ENCODE measurements around the gene AKR1C1.
"Not testable (repeated sequence)": the region's sequence is repeated elsewhere in the genome, so short reads cannot be mapped to it uniquely, and the experiment has no call there.

AKR1C1 gene

GRCh38 chr10:4962876-4963814 lies at the start of gene AKR1C1:
Gene AKR1C1 (plus strand): TSS chr10:4963415. CDS start chr10:4963445, 30 bp downstream.
- in situ Hi-C loops (cut with MboI; ENCODE audit: low sequenced_read_pairs): not testable (repeated sequence)

GRCh38 chr10:4914213-4914850 lies 48.9 kb upstream of the AKR1C1 start:
- in situ Hi-C loops (cut with MboI; ENCODE audit: low sequenced_read_pairs): no loop called here

GRCh38 chr10:4916086-4916716 lies 47.0 kb upstream of the AKR1C1 start:
- in situ Hi-C loops (cut with MboI; ENCODE audit: low sequenced_read_pairs): no loop called here

GRCh38 chr10:4918236-4918635 lies 45.0 kb upstream of the AKR1C1 start:
- in situ Hi-C loops (cut with MboI; ENCODE audit: low sequenced_read_pairs): no loop called here

GRCh38 chr10:4924482-4924881 lies 38.7 kb upstream of the AKR1C1 start:
- in situ Hi-C loops (cut with MboI; ENCODE audit: low sequenced_read_pairs): not testable (repeated sequence)

DNA sequence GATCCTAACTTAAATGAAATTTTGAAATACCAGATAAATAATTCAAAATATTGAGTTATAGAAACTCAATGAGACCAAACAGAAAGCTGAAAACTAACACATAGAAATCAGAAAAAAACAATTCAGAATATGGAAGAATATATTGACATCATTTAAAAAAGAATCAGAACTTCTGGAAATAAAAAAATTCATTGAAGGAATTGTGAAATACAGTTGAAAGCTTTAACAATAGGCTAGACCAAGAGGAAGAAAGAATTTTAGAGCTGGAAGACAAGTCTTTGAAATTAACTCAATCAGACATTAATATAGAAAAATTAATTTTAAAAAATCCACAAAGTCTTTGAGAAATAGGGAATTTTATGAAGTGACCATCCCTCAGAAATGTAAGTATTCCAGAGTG lies 36.8 kb upstream of the AKR1C1 start:
- in situ Hi-C loops (cut with MboI; ENCODE audit: low sequenced_read_pairs): no loop called here

DNA sequence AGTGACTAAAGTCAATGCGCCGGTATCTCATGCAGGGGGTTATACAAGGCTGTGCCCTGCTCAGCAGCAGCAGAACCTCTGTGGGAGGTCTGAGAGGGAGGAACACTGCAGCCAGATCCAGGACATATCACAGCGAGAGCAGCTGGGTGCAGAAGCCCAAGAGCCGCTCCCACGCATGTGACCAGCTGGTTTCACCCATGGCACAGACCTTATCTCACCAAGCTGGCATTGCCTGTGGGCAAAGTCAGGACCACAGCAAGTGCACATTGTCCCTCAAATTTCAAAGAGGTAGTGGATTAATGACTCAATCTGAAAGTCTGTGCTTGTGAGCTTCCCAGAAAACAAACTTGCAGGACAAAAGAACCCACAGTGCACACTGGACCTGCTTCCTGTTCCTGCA lies 31.6 kb upstream of the AKR1C1 start:
- in situ Hi-C loops (cut with MboI; ENCODE audit: low sequenced_read_pairs): no loop called here

GRCh38 chr10:4934391-4934987 lies 28.7 kb upstream of the AKR1C1 start:
- in situ Hi-C loops (cut with MboI; ENCODE audit: low sequenced_read_pairs): no loop called here

GRCh38 chr10:4937346-4937745 lies 25.9 kb upstream of the AKR1C1 start:
- in situ Hi-C loops (cut with MboI; ENCODE audit: low sequenced_read_pairs): no loop called here

GRCh38 chr10:4939224-4940072 lies 23.8 kb upstream of the AKR1C1 start:
- in situ Hi-C loops (cut with MboI; ENCODE audit: low sequenced_read_pairs): no loop called here

- in situ Hi-C loops (cut with MboI; ENCODE audit: low sequenced_read_pairs): not testable (repeated sequence)
These were observed 23.2 kb upstream of the AKR1C1 start for GRCh38 chr10:4940073-4940428.

- in situ Hi-C loops (cut with MboI; ENCODE audit: low sequenced_read_pairs): not testable (repeated sequence)
These were observed 22.3 kb upstream of the AKR1C1 start for GRCh38 chr10:4940909-4941308.

- in situ Hi-C loops (cut with MboI; ENCODE audit: low sequenced_read_pairs): no loop called here
These were observed 21.5 kb upstream of the AKR1C1 start for GRCh38 chr10:4941540-4942330.

DNA sequence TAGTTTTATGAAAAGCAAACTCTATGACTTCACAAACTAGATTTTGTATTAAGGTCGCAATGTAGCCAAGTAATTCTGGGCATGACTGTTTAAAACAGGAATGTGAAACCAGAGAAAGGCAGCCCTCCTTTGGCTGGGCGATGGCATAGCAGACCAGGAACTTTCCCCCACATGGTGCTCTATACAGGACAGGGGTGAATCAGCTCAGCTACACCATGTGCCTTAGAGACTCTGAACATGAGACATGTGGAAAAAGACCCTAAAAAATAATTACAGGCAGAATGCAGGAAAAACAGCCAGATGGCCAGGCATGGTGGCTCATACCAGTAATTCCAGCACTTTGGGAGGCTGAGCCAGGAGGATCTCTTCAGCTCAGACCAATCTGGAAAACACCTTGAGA lies 20.3 kb upstream of the AKR1C1 start:
- in situ Hi-C loops (cut with MboI; ENCODE audit: low sequenced_read_pairs): not testable (repeated sequence)

GRCh38 chr10:4943416-4943815 lies 19.8 kb upstream of the AKR1C1 start:
- in situ Hi-C loops (cut with MboI; ENCODE audit: low sequenced_read_pairs): not testable (repeated sequence)

DNA sequence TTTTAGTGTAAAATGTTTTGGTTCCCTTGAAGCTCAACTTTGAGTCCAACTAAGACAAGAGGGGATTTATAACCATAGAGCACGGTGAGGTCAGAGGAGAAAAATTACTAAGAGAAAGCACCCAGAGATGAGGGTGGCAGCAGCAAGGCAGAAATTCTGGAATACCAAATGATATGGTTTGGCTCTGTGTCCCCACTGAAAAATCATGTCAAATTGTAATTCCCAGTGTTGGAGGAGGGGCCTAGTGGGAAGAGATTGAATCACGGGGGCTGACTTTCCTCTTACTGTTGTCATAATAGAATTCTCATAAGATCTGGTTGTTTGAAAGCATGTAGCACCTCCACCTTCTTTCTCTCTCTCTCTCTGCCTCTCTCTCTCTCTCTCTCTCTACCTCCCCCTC lies 19.4 kb upstream of the AKR1C1 start:
- in situ Hi-C loops (cut with MboI; ENCODE audit: low sequenced_read_pairs): no loop called here

GRCh38 chr10:4944841-4945240 lies 18.4 kb upstream of the AKR1C1 start:
- in situ Hi-C loops (cut with MboI; ENCODE audit: low sequenced_read_pairs): no loop called here

- in situ Hi-C loops (cut with MboI; ENCODE audit: low sequenced_read_pairs): no loop called here
These were observed 17.2 kb upstream of the AKR1C1 start for GRCh38 chr10:4945766-4946717.
